HCT116 (cell line): ENCODE data around the gene PSKH1. TPM values are rescaled to one million over a fixed set of nuclear protein-coding genes. Genes with fewer than 3 reads are reported as not detected.
A peak's percentile ranks its signal among the peaks of the same experiment; 100 is the strongest.

Source experiments
- ATAC-seq: fragments of 200-7000 bp; cut with Tn5 transposase; 2 replicates; pipeline ENCODE4 v1.9.1; 2020; ENCODE audit warnings: mild to moderate bottlenecking, moderate library complexity
- BruUV-seq: library from RNA; stranded (reverse); fragments of 400-500 nt; replicated peaks from 2 replicates; lab custom pipeline; 2021; lab: Mats Ljungman, UMichigan
- CTCF ChIA-PET: fragments of 300-600 bp; sonication (Branson Sonifier 250); formaldehyde crosslinking; loops from one replicate; lab custom pipeline; 2021; ENCODE audit warnings: antibody characterized with exemption; lab: Charles Lee
- POLR2A ChIA-PET: fragments of 300-600, 350-600 bp; sonication (Branson Sonifier 250); formaldehyde crosslinking; loops from one replicate; lab custom pipeline; 2021; ENCODE audit warnings: antibody characterized with exemption; lab: Charles Lee
- RAD21 ChIA-PET, 2 experiments: fragments of 300-600 bp; sonication (Branson Sonifier 250); formaldehyde crosslinking; loops; one replicate each; lab custom pipeline; 2023; ENCODE audit warnings: low total read pairs in 2 of 2; ENCODE audit not compliant: uncharacterized antibody in 2 of 2, unreplicated experiment in 2 of 2, low non-redundant PET in 1 of 2; lab: Charles Lee
- DNase-seq: peaks from one replicate; pipeline ENCODE4 v3.0.0-alpha.2; 2010; ENCODE audit warnings: low read depth, low spot score
- H2AFZ ChIP-seq: fragments of 200-600 bp; shearing (Covaris generic), sonication (generic); 2 replicates; pipeline ENCODE4 v1.6.1; 2017; ENCODE audit warnings: low read depth, mixed run types, mixed read lengths, antibody characterized with exemption, low read length; ENCODE audit not compliant: poor library complexity, severe bottlenecking
- H3K27ac ChIP-seq: 2 replicates; pipeline ENCODE4 v1.5.1; 2012; ENCODE audit warnings: low read depth, low read length
- H3K27me3 ChIP-seq: fragments of 200-600 bp; sonication (generic); 2 replicates; pipeline ENCODE4 v1.6.1; 2016; ENCODE audit warnings: mixed run types, low read length, mixed read lengths; ENCODE audit not compliant: insufficient read depth
- H3K36me3 ChIP-seq, 2 experiments: fragments of 200-500 bp in 1 of 2; fragments of 200-600 bp in 1 of 2; sonication (Bioruptor generic) in 1 of 2; sonication (generic) in 1 of 2; 2 replicates each; pipeline versions ENCODE4 v1.5.1 to v1.6.1; 2014 to 2016; ENCODE audit warnings: low read length in 2 of 2, inconsistent platforms in 1 of 2, mixed read lengths in 1 of 2, mixed run types in 1 of 2; ENCODE audit not compliant: insufficient read depth in 2 of 2, control insufficient read depth in 1 of 2
- H3K4me1 ChIP-seq, 2 experiments: fragments of 200-600 bp in 1 of 2; sonication (generic) in 1 of 2; 2 replicates each; pipeline versions ENCODE4 v1.5.1 to v1.6.1; 2012 to 2017; ENCODE audit warnings: low read length in 2 of 2, inconsistent platforms in 1 of 2, mild to moderate bottlenecking in 1 of 2, mixed read lengths in 1 of 2, mixed run types in 1 of 2, moderate library complexity in 1 of 2; ENCODE audit not compliant: insufficient read depth in 2 of 2, control insufficient read depth in 1 of 2
- H3K4me2 ChIP-seq: fragments of 200-600 bp; sonication (generic); 2 replicates; pipeline ENCODE4 v1.6.1; 2017; ENCODE audit warnings: mixed run types, low read length, mixed read lengths
- H3K4me3 ChIP-seq, 2 experiments: fragments of 200-600 bp in 1 of 2; sonication (generic) in 1 of 2; replicated peaks in 1 of 2; 2 replicates each; pipeline ENCODE4 v1.5.1; 2011 to 2016; ENCODE audit warnings: low read length in 2 of 2, control low read depth in 1 of 2, low read depth in 1 of 2, mild to moderate bottlenecking in 1 of 2, mixed read lengths in 1 of 2, mixed run types in 1 of 2
- H3K79me2 ChIP-seq: fragments of 200-600 bp; sonication (generic); 2 replicates; pipeline ENCODE4 v1.6.1; 2017; ENCODE audit warnings: mild to moderate bottlenecking, mixed run types, low read length, moderate library complexity, mixed read lengths; ENCODE audit not compliant: insufficient read depth
- H3K9ac ChIP-seq: fragments of 200-600 bp; sonication (generic); 2 replicates; pipeline ENCODE4 v1.6.1; 2016; ENCODE audit warnings: low read length, mixed read lengths
- H3K9me2 ChIP-seq: fragments of 200-600 bp; sonication (generic), shearing (Covaris generic); 2 replicates; pipeline ENCODE4 v1.6.1; 2017; ENCODE audit warnings: mixed run types, mild to moderate bottlenecking, moderate library complexity; ENCODE audit not compliant: insufficient read depth
- H3K9me3 ChIP-seq, 2 experiments: fragments of 200-500 bp in 1 of 2; fragments of 200-600 bp in 1 of 2; sonication (Bioruptor generic) in 1 of 2; sonication (generic) in 1 of 2; 2 replicates each; pipeline ENCODE4 v1.6.1; 2014 to 2017; ENCODE audit warnings: low read length in 2 of 2, mixed read lengths in 2 of 2, inconsistent platforms in 1 of 2, low read depth in 1 of 2, mild to moderate bottlenecking in 1 of 2, mixed run types in 1 of 2, moderate library complexity in 1 of 2; ENCODE audit not compliant: control insufficient read depth in 1 of 2, insufficient read depth in 1 of 2
- H4K20me1 ChIP-seq: fragments of 200-600 bp; sonication (generic), shearing (Covaris generic); 2 replicates; pipeline ENCODE4 v1.6.1; 2017; ENCODE audit warnings: mixed run types, mild to moderate bottlenecking, moderate library complexity; ENCODE audit not compliant: insufficient read depth
- CBX3 ChIP-seq: IDR thresholded peaks from 2 replicates; pipeline ENCODE4 v1.6.1; 2012; ENCODE audit warnings: low read depth
- CEBPB ChIP-seq: IDR thresholded peaks from 2 replicates; pipeline ENCODE4 v1.6.1; 2012; ENCODE audit warnings: low read depth
- CTCF ChIP-seq, 3 experiments: fragments of 200-600 bp in 1 of 3; sonication (generic) in 1 of 3; IDR thresholded peaks in 2 of 3; conservative IDR thresholded peaks in 1 of 3; 2 replicates each; pipeline ENCODE4 v1.5.1; 2012 to 2017; ENCODE audit warnings: low read depth in 2 of 3, low read length in 2 of 3, antibody characterized with exemption in 1 of 3, borderline replicate concordance in 1 of 3, control low read depth in 1 of 3, mild to moderate bottlenecking in 1 of 3, mixed read lengths in 1 of 3, mixed run types in 1 of 3, moderate library complexity in 1 of 3; ENCODE audit not compliant: insufficient read depth in 1 of 3
- EGR1 ChIP-seq: IDR thresholded peaks from 2 replicates; pipeline ENCODE4 v1.6.1; 2012; ENCODE audit warnings: low read depth
- EZH2phosphoT487 ChIP-seq: fragments of 200-600 bp; IDR thresholded peaks from 2 replicates; pipeline ENCODE4 v1.6.1; 2018; ENCODE audit warnings: antibody characterized with exemption, borderline replicate concordance
- POLR2A ChIP-seq: IDR thresholded peaks from 2 replicates; pipeline ENCODE4 v1.7.0; 2011; ENCODE audit warnings: borderline replicate concordance; ENCODE audit not compliant: insufficient read depth, insufficient read length; ENCODE audit errors: extremely low read depth
- RAD21 ChIP-seq: IDR thresholded peaks from 2 replicates; pipeline ENCODE4 v1.6.1; 2012; ENCODE audit warnings: low read depth, mild to moderate bottlenecking
- ZFX ChIP-seq: fragments of 450-650 bp; IDR thresholded peaks from 2 replicates; pipeline ENCODE4 v1.6.1; 2017
- intact Hi-C: fragments of 100-400 bp; cut with micrococcal nuclease; formaldehyde crosslinking; loops from 2 replicates; pipeline ENCODE4 v1.10.0; 2022
- total RNA-seq: library from RNA; stranded (reverse); gene quantifications from one replicate; pipeline ENCODE4 v1.2.1, GENCODE V29; 2021; ENCODE audit not compliant: unreplicated experiment

PSKH1 gene
- total RNA-seq, 1 experiment from 2014 or later, result 16.2 TPM

- no peak overlapping the region for H3K4me3 ChIP-seq
- no peaks in the 10 kb centered on the region for H4K20me1 ChIP-seq
- ChIA-PET CTCF (interaction anchor here (1.0 to 1.7 kb wide), 5 partner anchors 25 to 322 kb away, joined by 3 to 8 read pairs (median 4); no protein-coding TSS in a partner anchor), RAD21 (interaction anchor here in 1 of 2 experiments (0.6 kb wide), 1 partner anchor 810 kb away, joined by 3 read pairs; no protein-coding TSS in a partner anchor)
- peak; percentile 85 for ATAC-seq
- intact Hi-C loops, result no loop called here
- H3K27ac ChIP-seq, result peak overlapping the region; percentile 15; the same call in 1 of the 2 replicates
- no peak overlapping the region for H3K4me2 ChIP-seq
- no peak overlapping the region for H3K9ac ChIP-seq
- H3K36me3 ChIP-seq, result peaks cover 0 to 10% of the 10 kb centered on the region in 2 experiments; a peak in 2 of 4 replicates
- no peaks in the 10 kb centered on the region for H3K9me2 ChIP-seq
- peaks cover 4% of the 10 kb centered on the region; the same call in 1 of the 2 replicates for H3K79me2 ChIP-seq
- TF ChIP-seq CEBPB (no peak), EZH2phosphoT487 (no peak), CTCF (IDR thresholded peaks at IDR 0.05 in 2 of 3, conservative IDR thresholded peaks at IDR 0.05 in 1 of 3; ENCODE audit: borderline replicate concordance in 1 of 3, insufficient read depth in 1 of 3, low read depth in 2 of 3, low read length in 2 of 3) (peak in 2 of 3 experiments; percentile 86 to 88; a peak in 5 of 6 replicates), CBX3 (no peak), POLR2A (no peak), ZFX (no peak), RAD21 (peak; percentile 52), EGR1 (no peak)
- TF ChIP-seq, all 23 proteins: peak for 2
- no peaks in the 10 kb centered on the region for H3K27me3 ChIP-seq
- H3K4me1 ChIP-seq, result peaks cover under 1 to 20% of the 10 kb centered on the region in 2 experiments; a peak in 3 of 4 replicates
- H2AFZ ChIP-seq, result no peak overlapping the region
- no peaks in the 10 kb centered on the region for H3K9me3 ChIP-seq
- DNase-seq, result no peak
- POLR2A ChIA-PET, result no interaction called here
- no TSS peak for BruUV-seq
These were observed 49.1 kb downstream of the PSKH1 start for GRCh38 chr16:67942200-67942509.
